Measurements from ENCODE around the gene EML4.
"Not testable (repeated sequence)": the region's sequence is repeated elsewhere in the genome, so short reads cannot be mapped to it uniquely, and the experiment has no call there.

- TF ChIP-seq CTCF (IDR thresholded peaks at IDR 0.05 in 4 of 5, conservative IDR thresholded peaks at IDR 0.05 in 1 of 5); POLR2A (IDR thresholded peaks at IDR 0.05): not testable (repeated sequence)
These were observed 210.9 kb downstream of the EML4 start for GRCh38 chr2:42380026-42380425.

All from gastrocnemius medialis (tissue), 4 donors.